GM19372 (cell line): ENCODE data around the gene PTGER1.

Experiments used
- ATAC-seq: cut with Tn5 transposase; IDR thresholded peaks from one replicate; pipeline ENCODE4 v1.9.1; 2021; ENCODE audit warnings: mild to moderate bottlenecking, low read depth, moderate library complexity; ENCODE audit not compliant: unreplicated experiment

PTGER1 gene

GRCh38 chr19:14443632-14444216, 31.4 kb downstream of the PTGER1 start:
- no peak for ATAC-seq

GRCh38 chr19:14442891-14443631, 32.1 kb downstream of the PTGER1 start:
- ATAC-seq: no peak

GRCh38 chr19:14441041-14441938, 33.9 kb downstream of the PTGER1 start:
- no peak for ATAC-seq

- no peak for ATAC-seq
These were observed 35.1 kb downstream of the PTGER1 start for GRCh38 chr19:14440049-14440448.

GRCh38 chr19:14439014-14439413, 36.1 kb downstream of the PTGER1 start:
- ATAC-seq: no peak

GRCh38 chr19:14437578-14438140, 37.5 kb downstream of the PTGER1 start:
- ATAC-seq: no peak

GRCh38 chr19:14435320-14436050, 39.7 kb downstream of the PTGER1 start:
- no peak for ATAC-seq

GRCh38 chr19:14434543-14435319, 40.4 kb downstream of the PTGER1 start:
- no peak for ATAC-seq

- no peak for ATAC-seq
These were observed 41.3 kb downstream of the PTGER1 start for GRCh38 chr19:14433554-14434501.

- ATAC-seq: no peak
These were observed 42.2 kb downstream of the PTGER1 start, which contains the start of gene PKN1 for GRCh38 chr19:14432791-14433553. Gene PKN1, plus strand, starts transcription at chr19:14433306. Its CDS starts 216 bp downstream, at chr19:14433522.

- ATAC-seq: no peak
These were observed 44.4 kb downstream of the PTGER1 start for GRCh38 chr19:14430712-14431111.

- ATAC-seq: no peak
These were observed 46.2 kb downstream of the PTGER1 start for GRCh38 chr19:14428882-14429416.

- ATAC-seq: no peak
These were observed 47.7 kb downstream of the PTGER1 start for GRCh38 chr19:14427461-14427860.

GRCh38 chr19:14425696-14426138, 49.4 kb downstream of the PTGER1 start:
- ATAC-seq: no peak
